ENCODE measurements around the gene CACNA1D.

The CACNA1D gene

GRCh38 chr3:53705024-53705745, 210.8 kb downstream of the CACNA1D start:
- intact Hi-C loops (cut with DNase I) = no loop called here
- no peak for DNase-seq

DNA sequence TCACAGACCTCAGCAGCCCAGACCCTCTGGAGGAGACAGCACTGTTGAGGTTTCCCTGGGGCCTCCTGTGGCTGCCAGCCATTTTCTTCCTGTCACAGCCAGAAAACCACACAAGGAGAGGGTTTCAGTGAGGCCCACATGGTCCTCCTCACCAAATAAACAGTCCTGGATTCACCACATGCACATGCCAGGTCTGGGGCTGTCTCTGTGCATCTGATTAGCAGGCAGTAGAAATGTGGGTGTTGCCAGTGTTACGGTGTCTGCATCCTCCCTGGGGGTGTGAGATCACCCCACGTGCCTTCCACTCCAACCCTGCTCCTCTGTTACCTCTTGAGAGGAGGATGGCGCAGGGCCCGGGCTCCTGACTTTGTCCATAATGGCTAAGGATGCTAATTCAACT, 211.4 kb downstream of the CACNA1D start:
- intact Hi-C loops (cut with DNase I) = no loop called here
- no peak for DNase-seq

GRCh38 chr3:53707222-53707621, 212.8 kb downstream of the CACNA1D start:
- intact Hi-C loops (cut with DNase I) = no loop called here
- no peak for DNase-seq

GRCh38 chr3:53708001-53708621, 213.7 kb downstream of the CACNA1D start:
- intact Hi-C loops (cut with DNase I) = no loop called here
- DNase-seq = no peak

DNA sequence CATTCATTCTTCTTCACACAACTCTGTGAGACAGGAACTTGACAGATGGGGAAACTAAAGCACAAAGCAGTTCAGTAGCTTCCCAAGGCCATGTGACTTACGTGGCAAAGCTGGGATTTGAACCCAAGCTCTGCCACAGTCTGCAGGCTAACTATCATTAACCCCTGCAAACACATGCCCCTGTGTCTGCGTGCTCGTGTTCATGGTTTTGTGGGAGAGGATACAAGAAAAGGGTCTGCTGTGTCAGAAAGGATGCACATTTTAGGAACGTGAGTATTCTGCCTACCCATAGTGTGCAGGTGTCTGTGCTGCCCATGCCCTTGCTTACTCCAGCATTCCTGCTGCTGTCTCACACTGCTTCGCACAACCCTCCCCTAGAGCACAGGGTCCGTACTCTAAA, 214.8 kb downstream of the CACNA1D start:
- no peak for DNase-seq
- intact Hi-C loops (cut with DNase I) = no loop called here

GRCh38 chr3:53709860-53710674, 215.7 kb downstream of the CACNA1D start:
- intact Hi-C loops (cut with DNase I) = loop anchor here (1.0 to 2.0 kb wide), 2 partner anchors 335 to 411 kb away; no protein-coding TSS in a partner anchor
- DNase-seq = peak; percentile 23 to 95 (median 68)

- intact Hi-C loops (cut with DNase I) = loop anchor here (2.0 kb wide), 1 partner anchor 337 kb away; no protein-coding TSS in a partner anchor
- DNase-seq = no peak
Observed at GRCh38 chr3:53711387-53711786, 217.0 kb downstream of the CACNA1D start.

DNA sequence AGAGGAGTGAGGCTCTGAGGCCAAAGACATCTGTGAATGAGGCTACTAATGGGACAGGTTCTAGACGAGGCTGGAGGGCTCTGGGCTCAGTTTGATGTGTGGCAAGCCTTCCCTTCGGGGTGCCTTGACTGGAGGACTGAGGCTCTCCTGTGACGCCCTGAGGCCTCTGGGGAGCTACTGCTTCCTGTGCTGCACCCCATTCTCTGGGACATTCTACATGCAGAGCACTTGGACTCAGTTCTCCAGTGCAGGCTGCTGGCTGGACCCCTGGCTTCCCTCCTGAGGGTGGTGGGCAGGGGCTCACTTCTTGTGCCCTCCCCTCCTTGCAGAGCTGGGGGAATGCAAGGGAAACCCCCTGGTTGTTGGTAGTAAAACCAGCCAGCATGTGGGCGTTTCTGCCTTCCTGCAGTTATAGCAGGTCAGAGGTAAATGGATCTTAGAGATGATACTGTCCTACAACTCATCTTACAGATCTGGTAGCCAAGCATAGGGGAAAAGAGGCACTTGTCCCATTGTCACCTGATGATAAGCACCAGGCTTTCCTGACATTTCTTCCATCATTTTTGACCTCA, 218.5 kb downstream of the CACNA1D start:
- intact Hi-C loops (cut with DNase I) = no loop called here

DNA sequence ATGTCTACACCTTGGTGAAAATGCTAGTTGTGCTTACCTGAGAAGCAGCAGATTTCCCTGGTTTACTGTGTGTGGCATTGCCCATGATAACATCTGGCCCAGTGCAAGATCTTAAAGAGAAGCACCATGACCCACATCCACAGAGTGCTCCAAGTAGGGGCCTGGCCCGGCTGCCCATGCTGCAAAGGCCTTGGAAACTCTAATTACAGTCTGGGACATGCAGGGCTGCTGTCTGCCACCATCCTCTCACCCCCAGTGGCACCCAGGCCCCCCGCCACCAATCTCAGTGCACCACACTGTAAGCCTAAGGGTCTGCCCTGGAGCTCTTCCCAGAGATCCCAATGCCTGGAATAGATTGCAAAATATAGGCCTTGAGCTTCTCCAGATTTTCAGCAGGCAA, 219.2 kb downstream of the CACNA1D start:
- no peak for DNase-seq
- intact Hi-C loops (cut with DNase I) = no loop called here

More for the DNA sequence above, 218.5 kb downstream of the CACNA1D start:
- no peak for DNase-seq

DNA sequence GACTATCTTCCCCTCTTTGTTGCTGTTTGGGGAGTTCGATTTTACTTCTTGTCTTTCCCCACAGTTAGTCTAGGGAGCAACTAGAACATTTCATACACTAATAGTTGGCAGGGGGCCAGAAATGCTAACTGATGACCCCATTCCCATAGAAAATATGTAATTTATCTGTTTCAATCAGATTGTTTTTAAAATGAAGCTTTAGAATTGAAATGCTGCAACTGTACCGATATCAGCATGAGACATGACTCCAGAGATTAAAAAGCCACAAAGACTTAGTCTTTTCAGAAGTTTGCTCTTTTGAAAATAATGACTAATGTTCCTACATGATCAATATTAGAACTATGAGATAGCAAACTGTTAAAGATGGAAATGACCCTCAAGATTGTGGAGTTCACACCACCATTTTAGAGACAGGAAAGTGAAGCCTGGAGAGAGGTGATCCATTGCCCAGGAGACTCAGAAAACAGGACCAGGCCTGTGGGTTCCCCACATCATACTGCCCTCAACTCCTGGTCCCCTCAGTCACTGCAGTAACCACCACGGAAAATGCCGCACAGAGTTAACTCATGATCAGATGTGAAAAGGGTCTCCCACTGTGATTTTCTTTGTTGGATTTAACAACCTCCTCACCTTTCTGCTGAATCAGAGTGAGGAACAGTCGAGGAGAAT, 221.5 kb downstream of the CACNA1D start:
- no peak for DNase-seq
- intact Hi-C loops (cut with DNase I) = no loop called here

- DNase-seq = no peak
- intact Hi-C loops (cut with DNase I) = no loop called here
Observed at GRCh38 chr3:53716998-53717397, 222.6 kb downstream of the CACNA1D start.

- no peak for DNase-seq
- intact Hi-C loops (cut with DNase I) = no loop called here
Observed at GRCh38 chr3:53718462-53718861, 224.1 kb downstream of the CACNA1D start.

DNA sequence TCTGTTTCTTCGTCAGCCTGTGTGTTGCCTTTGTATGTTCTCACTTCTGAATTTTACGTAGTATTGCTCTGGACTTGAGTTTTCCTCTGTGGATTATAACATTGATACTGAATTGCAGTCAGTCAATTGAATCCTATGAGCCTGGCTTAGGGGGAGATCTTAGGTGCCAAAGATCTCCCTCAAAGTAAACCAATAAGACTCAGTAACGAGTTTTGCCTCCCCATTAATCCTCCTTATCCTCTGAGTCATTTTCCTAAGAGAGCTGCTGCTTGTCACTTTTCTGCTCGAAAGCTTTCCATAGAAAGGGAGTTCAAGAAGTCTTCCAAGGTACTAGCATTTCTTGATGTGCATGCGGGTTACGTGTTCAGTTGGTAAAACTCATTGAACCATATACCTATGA, 225.4 kb downstream of the CACNA1D start:
- intact Hi-C loops (cut with DNase I) = no loop called here

GRCh38 chr3:53721187-53722119, 227.0 kb downstream of the CACNA1D start:
- intact Hi-C loops (cut with DNase I) = no loop called here
- DNase-seq = no peak

More for the DNA sequence above, 225.4 kb downstream of the CACNA1D start:
- DNase-seq = no peak

DNA sequence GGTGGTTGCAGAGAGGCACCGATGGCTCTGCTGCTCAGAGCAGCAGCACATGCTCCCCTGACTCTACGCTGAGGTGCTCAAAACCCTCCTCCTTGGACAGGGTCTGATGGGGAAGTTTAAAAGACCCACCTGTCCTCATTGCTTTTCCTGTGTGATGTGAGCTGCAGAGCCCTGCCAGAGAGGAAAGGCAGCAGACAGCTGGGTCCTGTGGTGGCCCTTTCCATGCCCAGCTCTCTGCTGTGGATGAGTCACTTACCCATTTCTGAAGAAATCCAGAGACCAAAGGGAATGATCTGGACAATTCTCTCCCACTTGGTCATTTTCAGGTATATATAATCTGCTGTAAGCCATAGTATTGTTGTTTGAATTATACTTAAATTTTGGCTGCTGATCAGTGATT, 230.2 kb downstream of the CACNA1D start:
- DNase-seq = no peak

DNA sequence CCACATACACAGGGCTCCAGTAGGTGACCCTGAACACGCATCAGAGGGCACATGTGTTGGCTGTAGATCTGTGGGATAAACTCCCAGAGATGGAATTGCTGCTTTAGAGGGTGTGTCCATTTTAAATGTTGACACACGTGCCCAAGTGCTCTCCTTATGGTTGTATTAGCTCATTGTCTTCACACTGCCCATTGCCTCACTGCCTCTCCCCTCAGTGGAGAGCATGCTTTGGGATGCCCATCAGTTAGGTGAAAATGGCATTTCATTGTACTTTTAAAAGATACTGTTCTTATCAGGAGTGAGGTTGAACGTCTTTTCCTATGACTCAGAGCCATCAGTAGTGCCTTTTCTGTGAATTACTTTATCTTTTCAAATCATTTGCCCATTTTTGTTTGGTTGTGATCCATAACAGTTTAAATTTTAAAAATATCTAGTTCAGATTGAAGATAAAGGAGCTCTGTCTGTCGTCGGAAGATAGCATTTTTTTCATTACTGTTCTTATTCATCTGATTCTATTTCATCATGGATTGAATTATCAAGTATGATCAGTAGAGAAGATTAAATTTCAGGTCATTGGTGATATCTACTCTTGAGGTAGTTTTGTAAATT, 231.1 kb downstream of the CACNA1D start:
- DNase-seq = no peak
- intact Hi-C loops (cut with DNase I) = no loop called here

More for the DNA sequence above, 230.2 kb downstream of the CACNA1D start:
- intact Hi-C loops (cut with DNase I) = no loop called here

DNA sequence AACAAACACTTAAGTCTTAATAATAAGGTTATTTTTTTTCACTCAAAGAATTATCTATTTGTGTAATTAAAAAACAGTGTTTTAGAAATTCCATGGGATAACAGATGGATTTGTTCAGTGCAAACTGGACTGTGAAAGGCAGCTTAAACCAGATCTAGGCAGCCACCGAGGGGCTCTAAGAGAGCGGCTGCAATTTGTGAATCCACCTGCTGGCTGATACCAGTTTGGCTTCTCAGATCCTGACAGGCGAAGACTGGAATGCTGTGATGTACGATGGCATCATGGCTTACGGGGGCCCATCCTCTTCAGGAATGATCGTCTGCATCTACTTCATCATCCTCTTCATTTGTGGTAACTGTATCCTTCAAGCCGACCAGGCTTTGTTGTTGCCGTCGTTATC, 232.2 kb downstream of the CACNA1D start:
- DNase-seq = no peak

GRCh38 chr3:53728606-53729005, 234.2 kb downstream of the CACNA1D start:
- intact Hi-C loops (cut with DNase I) = no loop called here
- DNase-seq = no peak

More for the DNA sequence above, 232.2 kb downstream of the CACNA1D start:
- intact Hi-C loops (cut with DNase I) = no loop called here

GRCh38 chr3:53729159-53729558, 234.7 kb downstream of the CACNA1D start:
- intact Hi-C loops (cut with DNase I) = no loop called here
- DNase-seq = no peak

Measured in posterior cingulate gyrus (tissue), 11 donors.